Naive thymus-derived CD8-positive, alpha-beta T cell (primary cell): ENCODE data around the gene ADAMTS12. TPM values are rescaled to one million over a fixed set of nuclear protein-coding genes. Genes with fewer than 3 reads are reported as not detected.

Source experiments
- ATAC-seq, 2 donors: fragments of 150-1000 bp; cut with Tn5 transposase in 1 of 2; sonication (Bioruptor Pico), chemical (Tn5 transposase) in 1 of 2; 1 replicate in 1 of 2; 2 replicates in 1 of 2; pipeline ENCODE4 v1.10.0; 2021; ENCODE audit warnings: mild to moderate bottlenecking in 2 of 2, moderate library complexity in 2 of 2
- POLR2A ChIA-PET: fragments of 350-600 bp; sonication (Branson Sonifier 250); formaldehyde crosslinking; loops from one replicate; lab custom pipeline; 2021; ENCODE audit warnings: antibody characterized with exemption; lab: Charles Lee
- DNase-seq, 10 donors: peaks; one replicate each; pipeline versions ENCODE4 v3.0.0 to v3.0.0-alpha.2; 2020 to 2022
- H3K27ac Mint-ChIP-seq, 10 donors: one replicate each; pipeline ENCODE4 v1.8.0; 2020 to 2022; ENCODE audit warnings: mild to moderate bottlenecking in 10 of 10, mixed read lengths in 10 of 10, moderate library complexity in 4 of 10, inconsistent platforms in 1 of 10
- H3K27me3 Mint-ChIP-seq, 5 donors: one replicate each; pipeline ENCODE4 v1.8.0; 2021 to 2022; ENCODE audit warnings: mixed read lengths in 5 of 5
- H3K36me3 Mint-ChIP-seq, 3 donors: one replicate each; pipeline ENCODE4 v1.8.0; 2020 to 2022; ENCODE audit warnings: mixed read lengths in 3 of 3, mild to moderate bottlenecking in 2 of 3, inconsistent platforms in 1 of 3
- H3K4me1 Mint-ChIP-seq, 4 donors: one replicate each; pipeline ENCODE4 v1.8.0; 2021 to 2022; ENCODE audit warnings: mixed read lengths in 4 of 4
- H3K4me3 Mint-ChIP-seq, 10 donors: one replicate each; pipeline ENCODE4 v1.8.0; 2020 to 2022; ENCODE audit warnings: mild to moderate bottlenecking in 10 of 10, mixed read lengths in 10 of 10, moderate library complexity in 6 of 10, inconsistent platforms in 1 of 10
- H3K9me3 Mint-ChIP-seq, 9 donors: one replicate each; pipeline ENCODE4 v1.8.0; 2020 to 2022; ENCODE audit warnings: mixed read lengths in 9 of 9, mild to moderate bottlenecking in 3 of 9, inconsistent platforms in 1 of 9, moderate library complexity in 1 of 9
- polyA plus RNA-seq, 3 donors: library from polyadenylated mRNA; unstranded; fragments of 300-500 nt; fragmentation: Illumina TruSeq; gene quantifications; one replicate each; pipeline ENCODE4 v1.2.3, GENCODE V29; 2021
- total RNA-seq, 8 experiments: library from RNA in 2 of 8; stranded (reverse) in 2 of 8; gene quantifications; one replicate each; pipeline ENCODE4 v1.2.3 and lab custom pipeline; 2021 to 2026

ADAMTS12 gene
- total and polyA plus RNA-seq, 5 experiments from 2014 or later: 0.05 TPM; not detected in 4

DNA sequence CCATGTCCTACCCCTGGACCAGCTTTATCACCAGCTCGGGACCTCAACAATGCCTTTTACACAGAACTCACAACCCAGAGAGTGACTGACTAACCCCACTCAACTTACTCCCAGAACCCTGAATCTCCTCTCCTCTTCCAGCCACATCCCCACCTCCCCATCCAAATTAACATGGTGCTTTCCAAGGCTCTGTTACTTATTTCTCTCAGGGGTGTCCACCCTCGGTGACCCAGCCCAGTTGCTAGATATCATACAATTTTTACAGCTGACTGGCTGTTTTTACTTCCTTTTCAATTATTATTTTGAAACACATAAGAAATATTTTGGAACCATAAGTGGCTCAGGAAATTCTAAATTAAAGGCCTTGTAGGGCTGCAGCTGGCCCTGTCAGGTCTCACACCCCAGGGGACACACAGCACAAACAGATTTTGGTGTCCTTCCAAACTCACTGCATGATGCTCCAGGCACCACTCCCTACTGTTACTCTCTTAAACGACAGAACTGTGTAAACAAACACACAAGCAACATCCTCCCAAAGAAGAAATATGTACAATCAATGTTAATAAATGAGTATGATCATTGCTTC is 180.6 kb downstream of the ADAMTS12 start:
- Mint-ChIP-seq H3K9me3 (peaks cover 3 to 28% (median 17%) of the 10 kb centered on the region in 9 donors), H3K36me3 (peaks cover 0 to 13% (median 3%) of the 10 kb centered on the region in 3 donors), H3K4me3 (no peak overlapping the region), H3K4me1 (no peaks in the 10 kb centered on the region), H3K27me3 (peaks cover 0 to 8% (median 0%) of the 10 kb centered on the region in 5 donors), H3K27ac (no peak overlapping the region)
- POLR2A ChIA-PET: no interaction called here
- ATAC-seq (no peak), DNase-seq (no peak)

DNA sequence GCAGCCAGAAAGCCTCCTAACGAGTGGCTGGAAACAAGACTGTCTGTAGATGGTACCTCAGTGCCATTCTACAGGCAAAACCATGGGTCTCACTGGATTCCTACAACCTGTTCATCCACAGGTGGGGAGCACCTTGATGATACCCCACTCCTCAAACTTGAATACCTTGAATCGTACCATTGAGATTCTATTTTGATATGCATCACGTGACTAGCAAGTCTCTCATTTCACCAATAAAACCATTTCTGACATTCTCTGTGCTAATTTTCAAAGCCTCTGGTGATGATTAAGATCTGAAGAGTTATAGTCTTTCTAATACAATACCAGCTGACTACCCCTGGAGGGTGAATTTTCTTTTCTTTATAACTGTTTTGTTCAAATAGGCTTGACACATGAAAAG is 188.9 kb downstream of the ADAMTS12 start:
- Mint-ChIP-seq H3K27me3 (peaks cover 0 to 18% (median 0%) of the 10 kb centered on the region in 5 donors), H3K36me3 (peaks cover 0 to 10% (median 3%) of the 10 kb centered on the region in 3 donors), H3K4me1 (no peaks in the 10 kb centered on the region), H3K4me3 (no peak overlapping the region), H3K27ac (no peak overlapping the region), H3K9me3 (peaks cover 4 to 32% (median 12%) of the 10 kb centered on the region in 9 donors)
- ATAC-seq (no peak), DNase-seq (no peak)
- POLR2A ChIA-PET: no interaction called here

GRCh38 chr5:33701951-33702350 is 189.8 kb downstream of the ADAMTS12 start:
- H3K27me3 Mint-ChIP-seq: peaks cover 0 to 18% (median 0%) of the 10 kb centered on the region in 5 donors
- POLR2A ChIA-PET: no interaction called here
- H3K4me1 Mint-ChIP-seq: no peaks in the 10 kb centered on the region
- H3K27ac Mint-ChIP-seq: no peak overlapping the region
- ATAC-seq (no peak), DNase-seq (no peak)
- H3K9me3 Mint-ChIP-seq: peaks cover 1 to 26% (median 8%) of the 10 kb centered on the region in 9 donors
- H3K4me3 Mint-ChIP-seq: no peak overlapping the region
- H3K36me3 Mint-ChIP-seq: peaks cover 0 to 10% (median 0%) of the 10 kb centered on the region in 3 donors

- H3K4me3 Mint-ChIP-seq: no peak overlapping the region
- peaks cover 0 to 19% (median 2%) of the 10 kb centered on the region in 9 donors for H3K9me3 Mint-ChIP-seq
- DNase-seq (no peak), ATAC-seq (no peak)
- H3K27me3 Mint-ChIP-seq: peaks cover 0 to 12% (median 0%) of the 10 kb centered on the region in 5 donors
- H3K4me1 Mint-ChIP-seq: no peaks in the 10 kb centered on the region
- POLR2A ChIA-PET: no interaction called here
- H3K36me3 Mint-ChIP-seq: peaks cover 0 to 4% (median 0%) of the 10 kb centered on the region in 3 donors
- no peak overlapping the region for H3K27ac Mint-ChIP-seq
These were observed 190.5 kb downstream of the ADAMTS12 start for GRCh38 chr5:33701251-33701650.

DNA sequence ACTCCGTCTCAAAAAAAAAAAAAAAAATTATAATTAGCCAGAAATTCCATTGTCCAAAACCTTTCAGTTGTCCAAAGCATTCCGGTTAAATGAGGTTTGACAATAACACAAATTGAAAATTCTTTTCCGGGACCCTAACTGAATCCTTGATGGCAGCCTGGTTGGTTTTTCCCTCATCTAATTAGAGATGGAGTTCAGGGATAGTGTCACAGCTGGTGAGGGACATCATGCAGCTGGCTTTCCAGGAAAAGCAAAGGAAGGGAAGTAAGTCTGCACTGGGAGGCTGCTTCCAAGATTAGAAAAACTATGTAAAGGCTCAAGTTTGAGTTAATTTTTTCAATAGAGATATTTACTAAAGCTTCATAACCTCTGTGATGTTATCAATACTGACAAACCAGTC is 195.4 kb downstream of the ADAMTS12 start:
- Mint-ChIP-seq H3K4me1 (no peaks in the 10 kb centered on the region), H3K27me3 (peaks cover 0 to 10% (median 4%) of the 10 kb centered on the region in 5 donors), H3K9me3 (peaks cover 6 to 28% (median 9%) of the 10 kb centered on the region in 9 donors), H3K4me3 (no peak overlapping the region), H3K27ac (no peak overlapping the region), H3K36me3 (peaks cover 0 to 11% (median 0%) of the 10 kb centered on the region in 3 donors)
- DNase-seq (no peak), ATAC-seq (no peak)
- POLR2A ChIA-PET: no interaction called here

DNA sequence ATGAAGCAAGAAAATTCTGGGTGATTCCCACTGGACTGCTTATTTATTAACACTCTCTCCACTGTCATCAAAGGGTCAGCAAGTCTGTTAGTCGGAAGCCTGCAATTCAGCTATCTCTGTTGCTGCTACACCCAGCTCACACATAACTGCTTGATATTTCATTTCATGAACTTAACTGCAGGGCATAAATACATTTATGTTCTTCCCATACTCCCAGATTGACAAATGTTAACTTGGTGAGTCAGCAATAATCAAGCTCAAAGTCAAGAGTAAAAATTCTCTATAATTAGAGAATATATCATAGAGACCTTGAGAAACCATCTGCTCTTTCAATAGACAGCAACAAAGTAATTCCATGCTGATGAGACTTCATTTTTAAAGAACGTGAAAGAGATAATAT is 198.8 kb downstream of the ADAMTS12 start:
- H3K36me3 Mint-ChIP-seq: peaks cover 0 to 10% (median 0%) of the 10 kb centered on the region in 3 donors
- no peak overlapping the region for H3K4me3 Mint-ChIP-seq
- ATAC-seq: no peak
- H3K27ac Mint-ChIP-seq: no peak overlapping the region
- POLR2A ChIA-PET: no interaction called here
- H3K9me3 Mint-ChIP-seq: peaks cover 4 to 30% (median 8%) of the 10 kb centered on the region in 9 donors
- no peak for DNase-seq
- no peaks in the 10 kb centered on the region for H3K4me1 Mint-ChIP-seq
- peaks cover 0 to 23% (median 6%) of the 10 kb centered on the region in 5 donors for H3K27me3 Mint-ChIP-seq

- POLR2A ChIA-PET: no interaction called here
- no peak overlapping the region for H3K27ac Mint-ChIP-seq
- peaks cover 0 to 31% (median 6%) of the 10 kb centered on the region in 5 donors for H3K27me3 Mint-ChIP-seq
- ATAC-seq (no peak), DNase-seq (no peak)
- H3K36me3 Mint-ChIP-seq: peaks cover 0 to 6% (median 0%) of the 10 kb centered on the region in 3 donors
- peaks cover 4 to 30% (median 8%) of the 10 kb centered on the region in 9 donors for H3K9me3 Mint-ChIP-seq
- H3K4me1 Mint-ChIP-seq: no peaks in the 10 kb centered on the region
- no peak overlapping the region for H3K4me3 Mint-ChIP-seq
These were observed 199.9 kb downstream of the ADAMTS12 start for GRCh38 chr5:33691856-33692255.

DNA sequence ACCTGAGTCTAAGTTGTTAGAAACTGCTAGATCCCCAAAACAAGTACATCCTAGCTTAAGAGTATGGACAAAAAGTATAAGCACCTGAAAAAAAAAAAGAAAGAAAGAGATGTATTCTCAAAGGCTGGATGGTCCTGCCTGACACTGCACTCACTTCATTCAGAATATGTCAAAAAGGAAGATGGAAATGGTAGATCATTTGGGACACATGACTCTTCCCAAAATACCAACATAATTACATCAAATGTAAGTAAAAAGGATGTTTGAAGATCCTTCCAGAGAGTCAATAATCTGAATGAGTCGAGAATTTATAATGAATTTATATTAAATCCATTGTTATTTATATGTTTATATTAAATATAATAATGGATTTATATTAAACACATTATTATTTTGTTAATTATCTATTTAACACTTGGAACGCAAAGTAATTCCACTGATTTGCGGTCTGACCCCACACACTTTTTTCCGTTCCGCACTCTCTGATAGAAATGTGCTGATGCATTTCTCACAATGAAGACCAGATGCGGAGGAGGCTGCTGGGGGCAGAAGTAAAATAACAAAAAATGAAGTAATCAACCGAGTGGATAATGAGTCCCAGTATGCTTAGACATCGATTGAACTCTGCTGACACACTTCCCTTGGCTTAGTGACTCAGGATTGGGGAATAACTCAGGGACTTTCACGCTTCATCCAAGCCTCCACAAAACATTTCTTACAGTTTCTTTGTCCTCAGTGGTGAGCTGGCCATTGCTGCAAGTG is 201.2 kb downstream of the ADAMTS12 start:
- H3K27me3 Mint-ChIP-seq: peaks cover 0 to 40% (median 6%) of the 10 kb centered on the region in 5 donors
- H3K27ac Mint-ChIP-seq: no peak overlapping the region
- DNase-seq (no peak), ATAC-seq (no peak)
- peaks cover 0 to 6% (median 0%) of the 10 kb centered on the region in 3 donors for H3K36me3 Mint-ChIP-seq
- POLR2A ChIA-PET: no interaction called here
- H3K9me3 Mint-ChIP-seq: peaks cover 4 to 30% (median 8%) of the 10 kb centered on the region in 9 donors
- H3K4me1 Mint-ChIP-seq: no peaks in the 10 kb centered on the region
- H3K4me3 Mint-ChIP-seq: no peak overlapping the region

- peaks cover 0 to 2% (median 0%) of the 10 kb centered on the region in 3 donors for H3K36me3 Mint-ChIP-seq
- peaks cover 0 to 2% (median 0%) of the 10 kb centered on the region in 4 donors for H3K4me1 Mint-ChIP-seq
- peaks cover 0 to 23% (median 3%) of the 10 kb centered on the region in 9 donors for H3K9me3 Mint-ChIP-seq
- peaks cover 0 to 40% (median 5%) of the 10 kb centered on the region in 5 donors for H3K27me3 Mint-ChIP-seq
- POLR2A ChIA-PET: no interaction called here
- no peak overlapping the region for H3K4me3 Mint-ChIP-seq
- ATAC-seq (no peak), DNase-seq (no peak)
- H3K27ac Mint-ChIP-seq: no peak overlapping the region
These were observed 203.3 kb downstream of the ADAMTS12 start for GRCh38 chr5:33688526-33688925.

DNA sequence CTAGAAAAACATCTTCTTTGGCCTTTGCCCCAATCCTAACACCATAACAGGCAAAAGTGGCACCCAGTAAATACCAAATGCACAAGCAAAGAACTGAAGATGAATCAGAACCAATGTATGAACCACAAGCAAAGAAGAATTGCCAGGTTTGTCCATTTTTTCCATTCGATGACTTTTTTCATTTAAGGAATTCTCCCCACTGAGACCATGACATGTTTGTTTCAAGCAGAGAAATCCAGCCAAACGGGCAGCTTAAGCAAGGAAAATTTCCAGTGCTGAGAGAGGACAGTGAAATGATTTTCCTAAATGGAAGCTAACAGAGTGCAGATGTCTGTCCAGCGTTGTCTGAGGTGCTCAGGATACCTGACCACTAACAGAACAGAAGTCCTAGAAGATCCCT is 203.7 kb downstream of the ADAMTS12 start:
- no peak for DNase-seq
- Mint-ChIP-seq H3K4me1 (peaks cover 0 to 2% (median 0%) of the 10 kb centered on the region in 4 donors), H3K9me3 (peaks cover 0 to 18% (median 2%) of the 10 kb centered on the region in 9 donors), H3K27me3 (peaks cover 0 to 40% (median 4%) of the 10 kb centered on the region in 5 donors), H3K27ac (no peak overlapping the region), H3K36me3 (no peaks in the 10 kb centered on the region), H3K4me3 (no peak overlapping the region)
- no peak for ATAC-seq
- POLR2A ChIA-PET: no interaction called here

DNA sequence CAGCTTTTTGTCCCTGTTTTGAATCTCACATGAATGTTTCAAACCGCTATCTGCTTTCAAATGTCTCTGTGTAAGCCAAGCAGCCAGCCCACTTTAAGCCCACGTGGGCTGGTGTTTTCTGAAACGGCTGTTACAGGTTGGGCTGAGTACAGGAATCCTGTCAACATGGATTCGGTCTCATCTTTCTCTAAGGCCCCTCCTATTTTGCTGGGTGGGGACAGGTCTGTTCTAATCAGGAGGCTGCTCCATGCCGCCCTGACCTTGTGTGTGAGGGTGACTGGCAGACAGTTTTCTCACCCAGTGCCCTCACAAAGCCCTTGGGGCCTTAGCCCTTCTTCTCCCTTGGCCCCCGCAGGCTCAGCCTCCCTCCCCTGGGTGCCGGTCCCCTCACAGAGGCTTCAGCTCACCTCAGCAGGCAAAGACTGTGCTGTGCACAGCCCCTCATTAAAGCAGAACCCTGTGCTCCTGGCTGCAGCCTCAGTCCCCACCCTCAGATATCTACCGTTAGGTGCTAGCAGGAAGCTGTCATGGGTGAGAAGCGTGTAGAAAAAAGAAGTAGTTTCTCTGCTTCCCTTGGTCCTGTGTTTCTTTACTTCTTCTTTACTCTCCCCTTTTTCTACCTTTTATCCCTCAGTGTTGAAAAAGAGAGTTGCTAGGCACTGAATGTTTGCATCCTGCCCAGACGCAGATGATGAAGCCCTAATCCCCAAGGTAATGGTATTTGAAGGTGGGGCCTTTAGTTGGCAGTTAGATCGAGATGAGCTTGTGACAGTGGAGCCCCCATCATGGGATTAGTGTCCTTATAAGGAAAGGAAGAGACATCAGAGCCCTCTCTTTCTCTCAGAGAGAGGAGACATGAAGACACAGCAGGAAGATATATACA is 205.7 kb downstream of the ADAMTS12 start:
- H3K27ac Mint-ChIP-seq: no peak overlapping the region
- peaks cover 0 to 2% (median 0%) of the 10 kb centered on the region in 4 donors for H3K4me1 Mint-ChIP-seq
- no peaks in the 10 kb centered on the region for H3K36me3 Mint-ChIP-seq
- DNase-seq (no peak), ATAC-seq (no peak)
- H3K4me3 Mint-ChIP-seq: no peak overlapping the region
- peaks cover 0 to 40% (median 7%) of the 10 kb centered on the region in 5 donors for H3K27me3 Mint-ChIP-seq
- H3K9me3 Mint-ChIP-seq: peaks cover 0 to 3% (median 0%) of the 10 kb centered on the region in 9 donors
- POLR2A ChIA-PET: no interaction called here

GRCh38 chr5:33684496-33685159 is 207.2 kb downstream of the ADAMTS12 start:
- POLR2A ChIA-PET: no interaction called here
- DNase-seq (no peak), ATAC-seq (no peak)
- Mint-ChIP-seq H3K27ac (no peak overlapping the region), H3K9me3 (peaks cover 0 to 3% (median 0%) of the 10 kb centered on the region in 9 donors), H3K27me3 (peaks cover 0 to 40% (median 11%) of the 10 kb centered on the region in 5 donors), H3K36me3 (no peaks in the 10 kb centered on the region), H3K4me1 (peaks cover 0 to 2% (median 0%) of the 10 kb centered on the region in 4 donors), H3K4me3 (no peak overlapping the region)
